Endothelial cell of umbilical vein (primary cell): Measurements from ENCODE around the gene RAB3IL1. TPM values are rescaled to one million over a fixed set of nuclear protein-coding genes. Genes with fewer than 3 reads are reported as not detected.
"Not testable (repeated sequence)": the region's sequence is repeated elsewhere in the genome, so short reads cannot be mapped to it uniquely, and the experiment has no call there.

Experiments used
- BruUV-seq: library from RNA; stranded (reverse); fragments of 400-500 nt; replicated peaks from 2 replicates; lab custom pipeline; 2021; lab: Mats Ljungman, UMichigan
- CTCF ChIA-PET: fragments of 300-600, 350-600 bp; sonication (Branson Sonifier 250); formaldehyde crosslinking; loops from one replicate; lab custom pipeline; 2021; ENCODE audit warnings: antibody characterized with exemption, inconsistent platforms; lab: Charles Lee
- POLR2A ChIA-PET: fragments of 300-600, 350-600 bp; sonication (Branson Sonifier 250); formaldehyde crosslinking; loops from one replicate; lab custom pipeline; 2021; ENCODE audit warnings: antibody characterized with exemption, inconsistent platforms; lab: Charles Lee
- DNase-seq: peaks from one replicate; pipeline ENCODE4 v3.0.0-alpha.2; 2011; ENCODE audit warnings: low read depth, low spot score
- FAIRE-seq: peaks from 2 replicates; lab custom pipeline; 2011; peaks lifted over from hg19 to GRCh38; lab: Jason Lieb, UNC
- H2AFZ ChIP-seq: 2 replicates; pipeline ENCODE4 v1.6.0; 2012; ENCODE audit warnings: low read depth, low read length, control low read depth, inconsistent platforms
- H3K27ac ChIP-seq: 2 replicates; pipeline ENCODE4 v1.5.1; 2011; ENCODE audit warnings: low read depth, mild to moderate bottlenecking, control low read depth, low read length, moderate library complexity; ENCODE audit not compliant: insufficient read depth
- H3K27me3 ChIP-seq, 2 experiments: 2 replicates each; pipeline versions ENCODE4 v1.6.0 to v1.6.1; 2011; ENCODE audit warnings: low read length in 2 of 2, mixed read lengths in 1 of 2; ENCODE audit not compliant: control insufficient read depth in 2 of 2, insufficient read depth in 2 of 2
- H3K36me3 ChIP-seq, 2 experiments: 2 replicates in 1 of 2; 3 replicates in 1 of 2; pipeline ENCODE4 v1.5.1; 2011; ENCODE audit warnings: low read length in 2 of 2, mild to moderate bottlenecking in 1 of 2, moderate library complexity in 1 of 2; ENCODE audit not compliant: control insufficient read depth in 2 of 2, insufficient read depth in 2 of 2; ENCODE audit errors: extremely low read depth in 1 of 2
- H3K4me1 ChIP-seq: 3 replicates; pipeline ENCODE4 v1.5.1; 2011; ENCODE audit warnings: mild to moderate bottlenecking, low read length; ENCODE audit not compliant: control insufficient read depth, insufficient read depth; ENCODE audit errors: extremely low read depth
- H3K4me2 ChIP-seq: 2 replicates; pipeline ENCODE4 v1.6.1; 2011; ENCODE audit warnings: low read length, control low read depth, mixed read lengths; ENCODE audit not compliant: insufficient read depth
- H3K4me3 ChIP-seq, 3 experiments: fragments of 200-600 bp in 1 of 3; sonication (generic), shearing (Covaris generic) in 1 of 3; replicated peaks in 1 of 3; 2 replicates each; pipeline ENCODE4 v1.5.1; 2011 to 2016; ENCODE audit warnings: control low read depth in 3 of 3, low read length in 3 of 3, mild to moderate bottlenecking in 2 of 3, inconsistent platforms in 1 of 3, low read depth in 1 of 3, moderate library complexity in 1 of 3; ENCODE audit not compliant: insufficient read depth in 1 of 3
- H3K79me2 ChIP-seq: 2 replicates; pipeline ENCODE4 v1.6.0; 2012; ENCODE audit warnings: low read length, inconsistent platforms; ENCODE audit not compliant: control insufficient read depth, insufficient read depth
- H3K9ac ChIP-seq: replicated peaks from 2 replicates; pipeline ENCODE3; 2011; ENCODE audit warnings: low read length, control low read depth; ENCODE audit not compliant: insufficient read depth; ENCODE audit errors: extremely low read depth
- H3K9me1 ChIP-seq: replicated peaks from 3 replicates; pipeline ENCODE4 v1.6.0; 2011; ENCODE audit warnings: mild to moderate bottlenecking, low read length; ENCODE audit not compliant: control insufficient read depth, insufficient read depth; ENCODE audit errors: extremely low read depth
- H3K9me3 ChIP-seq: replicated peaks from 2 replicates; pipeline ENCODE4 v1.5.1; 2012; ENCODE audit warnings: low read length, inconsistent platforms; ENCODE audit not compliant: control insufficient read depth, insufficient read depth
- H4K20me1 ChIP-seq: replicated peaks from 2 replicates; pipeline ENCODE3; 2011; ENCODE audit warnings: mild to moderate bottlenecking, low read length; ENCODE audit not compliant: control insufficient read depth, insufficient read depth; ENCODE audit errors: extremely low read depth
- dilution Hi-C: fragments of 300-500 bp; cut with MboI; formaldehyde crosslinking; loops from one replicate; pipeline ENCODE4 v1.15.0; 2019; ENCODE audit warnings: low sequenced_read_pairs; ENCODE audit not compliant: extremely low pct_ligation_motif_present
- intact Hi-C: fragments of 100-400 bp; cut with micrococcal nuclease; formaldehyde crosslinking; loops from one replicate; pipeline ENCODE4 v1.10.0; 2022
- polyA plus RNA-seq, 4 experiments: library from polyadenylated mRNA; depleted of rRNA in 3 of 4; stranded (reverse) in 3 of 4; unstranded in 1 of 4; fragments of >200 nt; gene quantifications; 2 replicates each; pipeline versions ENCODE4 v1.2.1 to v1.2.3, GENCODE V29; 2011 to 2012; ENCODE audit warnings: missing spikeins in 1 of 4
- total RNA-seq: library from RNA; stranded (reverse); gene quantifications from 2 replicates; pipeline ENCODE4 v1.2.3, GENCODE V29; 2021
- TF ChIP-seq, protein P1 (sequence below): IDR thresholded peaks from 2 replicates; pipeline ENCODE4 v1.6.1; 2011; ENCODE audit not compliant: insufficient read depth, insufficient read length

The RAB3IL1 gene
- total and polyA plus RNA-seq, 2 donors (not counting 3 experiments of a cell fraction or from before 2014, with no cell fraction given) = 1.8 to 3.6 TPM

DNA sequence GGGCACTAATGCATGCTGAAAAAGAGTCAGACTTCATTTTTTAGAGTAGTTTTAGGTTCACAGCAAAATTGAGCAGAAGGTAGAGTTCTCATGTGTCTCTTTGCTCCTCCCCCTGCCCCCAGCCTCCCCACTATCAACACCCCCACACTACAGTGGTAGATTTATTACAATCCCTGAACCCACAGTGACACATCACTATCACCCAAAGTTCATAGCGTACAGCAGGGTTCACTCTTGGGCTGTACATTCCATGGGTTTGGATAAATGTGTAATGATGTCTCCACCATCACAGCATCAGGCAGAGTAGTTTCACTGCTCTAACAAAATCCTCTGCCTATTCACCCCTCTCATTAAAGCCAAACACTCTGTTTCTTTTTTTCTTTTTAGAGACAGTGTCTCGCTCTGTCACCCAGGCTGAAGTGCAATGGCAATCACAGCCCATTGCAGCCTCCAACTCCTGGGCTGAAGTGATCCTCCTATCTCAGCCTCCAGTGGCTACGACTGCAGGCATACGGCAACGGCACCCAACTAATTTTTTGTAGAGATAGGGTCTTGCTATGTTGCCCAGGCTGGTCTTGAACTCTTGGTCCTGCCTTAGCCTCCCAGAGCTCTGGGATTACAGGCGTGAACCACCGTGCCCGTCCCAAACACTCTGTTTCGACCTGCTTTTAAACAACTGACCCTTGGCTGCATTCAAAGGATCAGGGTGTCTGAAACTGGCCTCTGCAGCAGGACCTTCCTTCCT lies 36.9 kb upstream of the RAB3IL1 start:
- no peaks in the 10 kb centered on the region for H3K79me2 ChIP-seq
- H3K9ac ChIP-seq = no peak overlapping the region
- BruUV-seq = no TSS peak
- TF ChIP-seq, protein P1, sequence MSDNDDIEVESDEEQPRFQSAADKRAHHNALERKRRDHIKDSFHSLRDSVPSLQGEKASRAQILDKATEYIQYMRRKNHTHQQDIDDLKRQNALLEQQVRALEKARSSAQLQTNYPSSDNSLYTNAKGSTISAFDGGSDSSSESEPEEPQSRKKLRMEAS = no peak
- no peaks in the 10 kb centered on the region for H3K9me1 ChIP-seq
- no peaks in the 10 kb centered on the region for H3K4me1 ChIP-seq
- intact Hi-C loops = no loop called here
- ChIA-PET CTCF (interaction anchor here (0.7 to 1.9 kb wide), 4 partner anchors 56 to 154 kb away, joined by 3 to 20 read pairs (median 10); no protein-coding TSS in a partner anchor), POLR2A (no interaction called here)
- FAIRE-seq (peak; percentile 4), DNase-seq (no peak)
- H4K20me1 ChIP-seq = no peaks in the 10 kb centered on the region
- peaks cover 5% of the 10 kb centered on the region in 2 experiments for H3K27me3 ChIP-seq
- H3K4me2 ChIP-seq = no peak overlapping the region
- no peak overlapping the region for H2AFZ ChIP-seq
- H3K36me3 ChIP-seq = no peaks in the 10 kb centered on the region
- dilution Hi-C loops = no loop called here
- H3K9me3 ChIP-seq = no peaks in the 10 kb centered on the region
- H3K27ac ChIP-seq = no peak overlapping the region
- no peak overlapping the region for H3K4me3 ChIP-seq

DNA sequence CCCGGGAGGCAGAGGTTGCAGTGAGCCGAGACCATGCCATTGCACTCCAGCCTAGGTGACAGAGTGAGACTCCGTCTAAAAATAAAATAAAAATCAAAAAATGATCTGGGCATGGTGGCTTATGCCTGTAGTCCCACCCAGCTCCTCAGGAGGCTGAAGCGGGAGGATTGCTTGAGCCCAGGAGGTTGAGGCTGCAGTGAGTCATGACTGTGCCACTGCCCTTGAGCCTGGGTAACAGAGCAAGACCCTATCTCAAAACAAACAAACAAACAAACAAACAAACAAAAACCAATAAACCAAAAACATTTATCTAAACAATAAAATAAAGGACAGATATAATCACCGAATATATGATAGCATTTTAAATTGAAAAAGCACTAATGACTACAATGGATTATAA lies 36.3 kb upstream of the RAB3IL1 start:
- H3K9me1 ChIP-seq, H3K27ac ChIP-seq, DNase-seq, BruUV-seq, H3K36me3 ChIP-seq, H3K4me1 ChIP-seq, H3K9ac ChIP-seq, H3K79me2 ChIP-seq, intact Hi-C loops, POLR2A ChIA-PET, H4K20me1 ChIP-seq, H3K4me3 ChIP-seq, H3K4me2 ChIP-seq, dilution Hi-C loops, H3K27me3 ChIP-seq, H2AFZ ChIP-seq, H3K9me3 ChIP-seq, FAIRE-seq: not testable (repeated sequence)
- CTCF ChIA-PET = interaction anchor here (0.9 to 8.3 kb wide), 2 partner anchors 129 to 156 kb away, joined by 4 to 254 read pairs; no protein-coding TSS in a partner anchor
